ENCODE measurements around the gene CEP43. TPM values are rescaled to one million over a fixed set of nuclear protein-coding genes. Genes with fewer than 3 reads are reported as not detected.
A peak's percentile ranks its signal among the peaks of the same experiment; 100 is the strongest.

The CEP43 gene
- total RNA-seq, 1 donor from 2014 or later: 78.0 TPM

DNA sequence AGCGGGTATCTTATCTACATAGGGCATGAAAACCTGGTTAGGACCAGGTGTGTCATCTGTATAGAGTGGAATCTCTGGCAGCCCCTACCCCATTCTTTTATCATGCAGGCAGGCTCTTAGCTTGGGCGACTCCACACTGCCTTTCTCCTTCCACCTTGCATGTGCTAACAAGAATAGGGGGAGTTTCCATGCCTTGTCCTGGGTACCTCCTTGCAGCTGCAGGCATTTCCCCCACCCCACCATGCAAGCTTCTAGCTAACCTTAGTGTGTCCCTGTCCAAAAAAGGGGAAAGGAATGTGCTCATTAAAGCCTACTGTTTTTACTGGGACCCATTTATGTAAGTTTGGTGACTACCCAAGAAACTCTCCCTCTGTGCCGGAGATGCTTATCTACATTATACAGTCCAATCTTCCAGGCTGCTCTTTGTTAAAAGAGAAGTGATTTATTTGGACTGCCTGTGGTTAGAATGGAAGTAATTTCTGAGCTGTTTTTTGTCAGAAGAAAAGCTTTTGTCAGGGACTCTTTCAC, 10.5 kb upstream of the CEP43 start:
- peaks cover 40% of the 10 kb centered on the region for H3K9me3 Mint-ChIP-seq
- no peaks in the 10 kb centered on the region for H3K4me1 Mint-ChIP-seq
- no peaks in the 10 kb centered on the region for H3K9me3 ChIP-seq (ENCODE audit: low read depth)
- peaks cover 7% of the 10 kb centered on the region for H3F3A ChIP-seq (ENCODE audit: low read depth)
- peaks cover 2% of the 10 kb centered on the region for H3K27me3 Mint-ChIP-seq (ENCODE audit: insufficient read depth, low read depth)
- H3K27ac ChIP-seq: no peak overlapping the region
- no peaks in the 10 kb centered on the region for H4K20me1 ChIP-seq (ENCODE audit: low read depth)
- no peaks in the 10 kb centered on the region for H3K27me3 ChIP-seq
- no peak overlapping the region for H3K4me3 Mint-ChIP-seq
- no peak overlapping the region for H3K27ac Mint-ChIP-seq
- H3K9ac ChIP-seq: no peak overlapping the region
- no peak for TF ChIP-seq EZH2 (IDR thresholded peaks at IDR 0.05)
- TF ChIP-seq, protein P1, sequence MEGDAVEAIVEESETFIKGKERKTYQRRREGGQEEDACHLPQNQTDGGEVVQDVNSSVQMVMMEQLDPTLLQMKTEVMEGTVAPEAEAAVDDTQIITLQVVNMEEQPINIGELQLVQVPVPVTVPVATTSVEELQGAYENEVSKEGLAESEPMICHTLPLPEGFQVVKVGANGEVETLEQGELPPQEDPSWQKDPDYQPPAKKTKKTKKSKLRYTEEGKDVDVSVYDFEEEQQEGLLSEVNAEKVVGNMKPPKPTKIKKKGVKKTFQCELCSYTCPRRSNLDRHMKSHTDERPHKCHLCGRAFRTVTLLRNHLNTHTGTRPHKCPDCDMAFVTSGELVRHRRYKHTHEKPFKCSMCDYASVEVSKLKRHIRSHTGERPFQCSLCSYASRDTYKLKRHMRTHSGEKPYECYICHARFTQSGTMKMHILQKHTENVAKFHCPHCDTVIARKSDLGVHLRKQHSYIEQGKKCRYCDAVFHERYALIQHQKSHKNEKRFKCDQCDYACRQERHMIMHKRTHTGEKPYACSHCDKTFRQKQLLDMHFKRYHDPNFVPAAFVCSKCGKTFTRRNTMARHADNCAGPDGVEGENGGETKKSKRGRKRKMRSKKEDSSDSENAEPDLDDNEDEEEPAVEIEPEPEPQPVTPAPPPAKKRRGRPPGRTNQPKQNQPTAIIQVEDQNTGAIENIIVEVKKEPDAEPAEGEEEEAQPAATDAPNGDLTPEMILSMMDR (IDR thresholded peaks at IDR 0.05): no peak
- no peak for TF ChIP-seq EZH2phosphoT487 (IDR thresholded peaks at IDR 0.05)
- no peak overlapping the region for H2AFZ ChIP-seq (replicated peaks)
- no peak for DNase-seq (ENCODE audit: low spot score)
- peaks cover 28% of the 10 kb centered on the region for H3K79me2 ChIP-seq (ENCODE audit: low read depth)
- H3K36me3 Mint-ChIP-seq: peaks cover 40% of the 10 kb centered on the region
- H3K4me1 ChIP-seq: peaks cover 7% of the 10 kb centered on the region
- no peaks in the 10 kb centered on the region for H3K36me3 ChIP-seq
- H3K4me3 ChIP-seq: no peak overlapping the region
- H3K4me2 ChIP-seq: peak overlapping the region; percentile 11

DNA sequence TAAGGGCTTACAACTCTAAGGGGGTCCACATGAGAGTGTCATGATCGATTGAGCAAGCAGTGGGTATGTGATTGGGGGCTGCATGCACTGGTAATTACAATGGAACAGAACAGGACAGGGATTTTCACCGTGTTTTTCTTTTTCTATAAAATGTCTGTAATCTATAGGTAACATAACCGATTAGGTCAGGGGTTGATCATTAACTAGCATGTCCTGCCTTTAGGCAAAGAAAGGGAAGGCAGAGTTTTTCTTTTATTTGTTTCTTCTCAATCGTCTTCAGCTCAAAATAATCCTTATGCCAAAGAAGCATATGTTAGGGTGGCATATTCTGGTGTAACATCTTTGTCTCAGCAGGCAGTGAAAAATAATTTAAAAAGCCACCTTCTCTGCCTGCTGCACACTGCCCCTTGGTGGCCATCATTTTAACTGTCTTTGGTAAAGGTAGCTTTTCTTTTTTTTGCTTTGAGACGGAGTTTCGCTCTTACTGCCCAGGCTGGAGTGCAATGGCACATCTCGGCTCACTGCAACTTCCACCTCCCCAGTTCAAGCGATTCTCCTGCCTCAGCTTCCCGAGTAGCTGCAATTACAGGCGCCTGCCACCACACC, 9.7 kb upstream of the CEP43 start:
- Histone ChIP-seq H3K9ac (no peak overlapping the region), H3F3A (ENCODE audit: low read depth) (peaks cover 7% of the 10 kb centered on the region), H3K9me3 (ENCODE audit: low read depth) (no peaks in the 10 kb centered on the region), H3K36me3 (no peaks in the 10 kb centered on the region), H3K4me3 (no peak overlapping the region), H3K27ac (no peak overlapping the region), H3K27me3 (no peaks in the 10 kb centered on the region), H3K4me1 (peaks cover 7% of the 10 kb centered on the region), H3K4me2 (no peak overlapping the region), H4K20me1 (ENCODE audit: low read depth) (no peaks in the 10 kb centered on the region), H2AFZ (replicated peaks) (no peak overlapping the region), H3K79me2 (ENCODE audit: low read depth) (peaks cover 35% of the 10 kb centered on the region)
- Mint-ChIP-seq H3K27ac (no peak overlapping the region), H3K4me3 (no peak overlapping the region), H3K4me1 (no peaks in the 10 kb centered on the region), H3K9me3 (peaks cover 43% of the 10 kb centered on the region), H3K27me3 (ENCODE audit: insufficient read depth, low read depth) (peaks cover 2% of the 10 kb centered on the region), H3K36me3 (peaks cover 43% of the 10 kb centered on the region)
- TF ChIP-seq, protein P1 (IDR thresholded peaks at IDR 0.05): peak; percentile 44
- no peak for TF ChIP-seq EZH2phosphoT487 (IDR thresholded peaks at IDR 0.05)
- TF ChIP-seq EZH2 (IDR thresholded peaks at IDR 0.05): no peak
- peak; percentile 9 for DNase-seq (ENCODE audit: low spot score)

DNA sequence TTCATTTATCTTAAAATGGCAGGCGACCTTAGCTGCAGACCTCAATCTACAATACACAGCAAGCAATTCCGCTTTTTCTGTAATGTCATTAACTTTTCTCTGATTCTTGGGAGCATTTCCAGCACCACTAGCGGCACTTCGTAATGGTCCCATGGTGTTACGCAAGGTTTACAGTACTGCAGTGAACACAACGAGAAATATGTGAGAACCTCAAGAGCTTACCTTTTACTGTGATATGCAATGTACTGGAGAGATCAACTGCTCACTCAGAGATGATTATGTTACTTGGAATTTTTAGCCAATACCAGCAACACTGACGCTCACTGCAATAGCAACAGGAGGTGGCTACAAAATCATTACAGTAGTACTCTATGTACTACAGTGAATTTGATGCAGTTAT, 2.8 kb upstream of the CEP43 start:
- Histone ChIP-seq H3K36me3 (no peaks in the 10 kb centered on the region), H3K9me3 (ENCODE audit: low read depth) (no peaks in the 10 kb centered on the region), H3K9ac (no peak overlapping the region), H4K20me1 (ENCODE audit: low read depth) (peaks cover 15% of the 10 kb centered on the region), H3K27ac (no peak overlapping the region), H2AFZ (replicated peaks) (no peak overlapping the region), H3K4me1 (peaks cover 12% of the 10 kb centered on the region), H3K79me2 (ENCODE audit: low read depth) (peaks cover 79% of the 10 kb centered on the region), H3K4me3 (no peak overlapping the region), H3K27me3 (no peaks in the 10 kb centered on the region), H3F3A (ENCODE audit: low read depth) (peaks cover 7% of the 10 kb centered on the region), H3K4me2 (no peak overlapping the region)
- peaks cover 51% of the 10 kb centered on the region for H3K36me3 Mint-ChIP-seq
- no peak for TF ChIP-seq EZH2 (IDR thresholded peaks at IDR 0.05)
- no peak for TF ChIP-seq EZH2phosphoT487 (IDR thresholded peaks at IDR 0.05)
- TF ChIP-seq, protein P1 (IDR thresholded peaks at IDR 0.05): no peak
- H3K27ac Mint-ChIP-seq: no peak overlapping the region
- H3K4me3 Mint-ChIP-seq: no peak overlapping the region
- no peak for DNase-seq (ENCODE audit: low spot score)
- no peaks in the 10 kb centered on the region for H3K27me3 Mint-ChIP-seq (ENCODE audit: insufficient read depth, low read depth)
- H3K4me1 Mint-ChIP-seq: peaks cover 22% of the 10 kb centered on the region
- H3K9me3 Mint-ChIP-seq: peaks cover 26% of the 10 kb centered on the region

Measured in neural progenitor cell (in vitro differentiated cells).